ENCODE measurements around the gene SLC25A22.

The SLC25A22 gene

GRCh38 chr11:792535-792821 lies 5.6 kb downstream of the SLC25A22 start:
- no peak for DNase-seq (ENCODE audit: insufficient read length, low spot score)
- no peak for FAIRE-seq

- DNase-seq (ENCODE audit: insufficient read length, low spot score) (no peak), FAIRE-seq (no peak)
Observed at GRCh38 chr11:791658-792534, 6.2 kb downstream of the SLC25A22 start.

GRCh38 chr11:790721-791564 lies 7.1 kb downstream of the SLC25A22 start:
- DNase-seq (ENCODE audit: insufficient read length, low spot score) (no peak), FAIRE-seq (no peak)

- FAIRE-seq: no peak
- no peak for DNase-seq (ENCODE audit: insufficient read length, low spot score)
Observed at GRCh38 chr11:789943-790342, 8.1 kb downstream of the SLC25A22 start, which contains the start of gene CEND1. TSS of gene CEND1 (minus strand) at chr11:790090. CDS start at chr11:788576, 1,514 bp downstream.

GRCh38 chr11:788953-789940 lies 8.8 kb downstream of the SLC25A22 start:
- FAIRE-seq: no peak
- no peak for DNase-seq (ENCODE audit: insufficient read length, low spot score)

- FAIRE-seq (no peak), DNase-seq (ENCODE audit: insufficient read length, low spot score) (no peak)
Observed at GRCh38 chr11:788009-788640, 10.0 kb downstream of the SLC25A22 start.

GRCh38 chr11:787084-787675 lies 10.9 kb downstream of the SLC25A22 start:
- DNase-seq (ENCODE audit: insufficient read length, low spot score) (no peak), FAIRE-seq (no peak)

- no peak for DNase-seq (ENCODE audit: insufficient read length, low spot score)
- FAIRE-seq: no peak
Observed at GRCh38 chr11:786235-787083, 11.6 kb downstream of the SLC25A22 start.

GRCh38 chr11:783581-784015 lies 14.5 kb downstream of the SLC25A22 start:
- DNase-seq (ENCODE audit: insufficient read length, low spot score) (no peak), FAIRE-seq (no peak)

GRCh38 chr11:782264-783174 lies 15.6 kb downstream of the SLC25A22 start:
- DNase-seq (ENCODE audit: insufficient read length, low spot score): no peak
- no peak for FAIRE-seq

- DNase-seq (ENCODE audit: insufficient read length, low spot score): no peak
- FAIRE-seq: no peak
Observed at GRCh38 chr11:779955-780532, 18.0 kb downstream of the SLC25A22 start.

GRCh38 chr11:778976-779954 lies 18.8 kb downstream of the SLC25A22 start:
- FAIRE-seq (no peak), DNase-seq (ENCODE audit: insufficient read length, low spot score) (no peak)

GRCh38 chr11:777288-778255 lies 20.5 kb downstream of the SLC25A22 start, which contains the start of gene GATD1:
TSS of gene GATD1 (minus strand) at chr11:777487. CDS start at chr11:777462, 25 bp downstream.
- DNase-seq (ENCODE audit: insufficient read length, low spot score) (peak; percentile 100), FAIRE-seq (peak; percentile 94)

GRCh38 chr11:776561-777287 lies 21.4 kb downstream of the SLC25A22 start:
- DNase-seq (ENCODE audit: insufficient read length, low spot score) (peak; percentile 75), FAIRE-seq (peak; percentile 66)
